Measurements from ENCODE around the gene GOLIM4.

GRCh38 chr3:168139947-168140346 lies 44.2 kb upstream of the GOLIM4 start:
- TF ChIP-seq CTCF (IDR thresholded peaks at IDR 0.05 in 4 of 5, conservative IDR thresholded peaks at IDR 0.05 in 1 of 5) = no peak
- no peak for TF ChIP-seq POLR2A (IDR thresholded peaks at IDR 0.05)
